GM19324 (cell line): ENCODE results near the gene DGLUCY.
"Not testable (repeated sequence)": the region's sequence is repeated elsewhere in the genome, so short reads cannot be mapped to it uniquely, and the experiment has no call there.

Experiments
- ATAC-seq: cut with Tn5 transposase; IDR thresholded peaks from one replicate; pipeline ENCODE4 v1.9.1; 2021; ENCODE audit warnings: mild to moderate bottlenecking, moderate library complexity; ENCODE audit not compliant: unreplicated experiment, low FRiP score

DGLUCY gene

DNA sequence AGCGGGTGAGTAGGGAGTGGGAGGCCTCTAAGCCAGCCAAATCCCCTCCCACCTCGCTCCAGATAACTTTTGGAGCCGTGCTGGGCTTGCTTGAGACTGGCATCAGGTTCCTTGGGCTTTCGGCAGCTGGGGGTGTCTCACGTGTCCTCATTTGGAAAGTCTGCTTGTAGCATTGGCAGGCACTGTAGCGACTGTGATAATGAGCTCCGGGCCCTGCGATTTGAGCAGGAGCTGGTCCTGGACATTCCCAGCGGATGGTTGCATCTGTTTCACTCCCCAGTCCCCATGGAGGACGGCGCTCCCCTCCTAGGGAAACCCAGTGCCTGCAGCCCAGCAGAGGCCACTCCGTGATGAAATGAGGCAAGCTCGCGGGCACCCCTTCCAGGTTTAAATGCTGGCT, 49.4 kb downstream of the DGLUCY start:
- ATAC-seq, result no peak

DNA sequence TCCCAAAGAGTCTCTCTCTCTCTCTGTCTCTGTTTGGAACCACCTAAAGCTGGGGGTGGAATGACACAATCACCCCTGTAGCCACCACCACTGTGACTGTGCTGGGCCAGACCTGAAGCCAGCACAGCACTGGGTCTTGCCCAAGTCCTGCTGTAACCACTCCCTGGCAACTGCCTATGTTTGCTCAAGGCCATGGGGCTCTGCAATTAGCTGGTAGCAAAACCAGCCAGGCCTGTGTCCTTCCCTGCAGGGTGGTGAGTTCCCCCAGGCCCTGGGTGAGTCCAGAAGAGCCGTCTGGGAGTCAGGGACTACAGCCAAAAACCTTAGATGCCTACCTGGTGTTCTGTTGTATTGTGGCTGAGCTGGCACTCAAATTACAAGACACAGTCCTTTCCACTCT, 50.8 kb downstream of the DGLUCY start:
- no peak for ATAC-seq

GRCh38 chr14:91167380-91167770, 53.5 kb downstream of the DGLUCY start:
- ATAC-seq, result no peak

GRCh38 chr14:91169951-91170350, 56.1 kb downstream of the DGLUCY start:
- ATAC-seq, result no peak

DNA sequence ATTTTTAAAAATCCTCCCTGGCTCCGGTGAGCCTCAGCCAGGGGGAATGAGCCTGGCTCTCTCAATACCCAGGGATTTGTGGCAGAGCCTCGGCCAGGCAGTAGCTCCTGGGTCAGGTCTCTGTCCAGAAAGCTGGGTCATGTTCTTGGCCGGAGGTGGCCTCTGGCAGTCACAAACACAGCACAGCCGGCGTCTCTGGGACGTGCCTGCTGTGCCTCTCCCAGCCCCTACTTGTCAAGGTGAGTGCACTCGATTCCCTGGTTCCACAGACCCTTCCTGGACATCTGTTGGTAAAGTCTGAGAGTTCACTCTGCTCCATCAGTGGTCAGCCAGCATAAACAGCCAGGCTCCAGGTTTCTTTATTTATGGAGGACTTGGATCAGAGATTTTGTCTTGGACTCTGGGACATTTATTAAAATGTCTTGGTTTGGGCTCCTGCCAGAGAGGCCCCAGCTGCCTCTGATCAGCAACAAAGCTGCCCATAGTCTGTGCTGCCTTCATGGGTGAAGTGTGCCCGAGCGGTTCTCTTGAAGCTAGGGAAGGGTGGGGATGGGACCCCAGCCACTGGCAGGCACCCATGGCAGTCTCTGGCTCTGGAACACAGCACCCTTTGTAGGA, 56.7 kb downstream of the DGLUCY start:
- no peak for ATAC-seq

- ATAC-seq, result no peak
Observed at GRCh38 chr14:91171291-91171690, 57.4 kb downstream of the DGLUCY start.

- no peak for ATAC-seq
Observed at GRCh38 chr14:91173221-91173670, 59.4 kb downstream of the DGLUCY start.

DNA sequence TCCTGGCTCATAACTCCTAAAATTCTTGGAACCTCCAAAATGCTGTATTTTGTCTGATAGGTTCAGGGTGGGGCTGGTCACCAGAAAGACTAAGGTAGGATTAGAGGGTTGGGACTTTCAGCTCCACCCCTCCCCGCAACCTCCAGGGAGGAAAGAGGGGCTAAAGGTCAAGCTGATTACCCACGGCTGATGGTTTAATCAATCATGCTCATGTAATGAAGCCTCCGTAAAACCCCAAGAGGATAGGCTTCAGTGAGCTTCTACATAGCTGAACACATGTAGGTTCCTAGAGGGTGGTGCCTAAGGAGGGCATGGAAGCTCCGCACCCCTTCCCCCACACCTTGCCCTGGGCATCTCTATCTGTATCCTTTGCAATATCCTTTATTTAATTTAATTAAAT, 60.0 kb downstream of the DGLUCY start:
- ATAC-seq, result no peak

- ATAC-seq, result no peak
Observed at GRCh38 chr14:91175291-91176201, 61.7 kb downstream of the DGLUCY start.

GRCh38 chr14:91177073-91178034, 63.5 kb downstream of the DGLUCY start:
- peak; percentile 56 for ATAC-seq

- ATAC-seq, result no peak
Observed at GRCh38 chr14:91180611-91181010, 66.7 kb downstream of the DGLUCY start.

DNA sequence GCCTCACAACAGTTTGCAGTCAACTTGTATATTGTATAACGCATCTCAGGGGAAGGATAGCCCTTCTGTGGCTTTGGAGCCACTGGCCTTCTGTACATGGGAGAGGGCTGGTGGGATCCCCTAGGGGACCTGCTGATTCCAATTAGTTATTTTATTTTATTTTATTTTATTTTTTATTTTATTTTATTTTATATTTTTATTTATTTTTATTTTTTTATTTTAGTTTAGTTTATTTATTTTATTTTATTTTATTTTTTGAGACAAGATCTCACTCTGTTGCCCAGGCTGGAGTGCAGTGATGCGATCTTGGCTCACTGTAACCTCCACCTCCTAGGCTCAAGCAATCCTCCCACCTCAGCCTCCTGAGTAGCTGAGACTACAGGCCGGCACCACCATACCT, 68.9 kb downstream of the DGLUCY start:
- ATAC-seq, result not testable (repeated sequence)

DNA sequence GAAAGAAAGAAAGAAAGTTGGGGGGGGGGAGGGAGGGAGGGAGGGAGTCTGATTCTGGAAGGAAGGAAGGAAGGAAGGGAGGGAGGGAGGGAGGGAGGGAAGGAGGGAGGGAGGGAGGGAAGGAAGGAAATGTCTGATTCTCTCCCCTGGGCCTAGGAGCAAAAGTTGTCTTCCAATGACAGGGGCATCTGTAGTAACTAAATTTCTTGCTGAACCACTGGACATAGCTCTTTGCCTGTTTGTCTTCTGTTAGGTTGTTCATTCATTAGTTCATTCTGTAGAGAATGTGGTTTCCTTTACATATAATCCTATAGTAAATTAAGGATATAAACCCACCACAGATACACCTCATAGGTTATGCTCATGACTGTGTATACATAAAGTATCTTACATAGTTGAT, 70.7 kb downstream of the DGLUCY start:
- no peak for ATAC-seq

- no peak for ATAC-seq
Observed at GRCh38 chr14:91185721-91186120, 71.8 kb downstream of the DGLUCY start.

- no peak for ATAC-seq
Observed at GRCh38 chr14:91186515-91187066, 72.7 kb downstream of the DGLUCY start.

DNA sequence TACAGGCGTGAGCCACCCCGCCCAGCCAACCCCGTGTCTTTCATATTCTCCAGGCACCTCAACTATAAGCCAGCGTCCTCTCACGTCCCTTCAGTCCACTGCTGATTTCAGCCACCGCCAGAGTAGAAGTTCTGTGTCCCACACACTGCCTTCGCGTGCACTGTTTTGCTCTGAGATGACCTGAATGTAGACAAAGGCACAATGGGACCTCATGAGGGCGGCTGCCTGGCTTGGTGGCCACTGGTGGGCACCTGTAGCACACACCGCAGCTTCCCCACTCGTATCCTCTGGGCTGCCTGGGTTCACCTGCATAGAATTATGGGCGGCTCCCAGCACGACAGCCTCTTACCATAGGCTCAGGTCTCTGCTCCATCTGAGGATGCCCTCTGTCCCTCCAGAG, 73.4 kb downstream of the DGLUCY start:
- no peak for ATAC-seq

DNA sequence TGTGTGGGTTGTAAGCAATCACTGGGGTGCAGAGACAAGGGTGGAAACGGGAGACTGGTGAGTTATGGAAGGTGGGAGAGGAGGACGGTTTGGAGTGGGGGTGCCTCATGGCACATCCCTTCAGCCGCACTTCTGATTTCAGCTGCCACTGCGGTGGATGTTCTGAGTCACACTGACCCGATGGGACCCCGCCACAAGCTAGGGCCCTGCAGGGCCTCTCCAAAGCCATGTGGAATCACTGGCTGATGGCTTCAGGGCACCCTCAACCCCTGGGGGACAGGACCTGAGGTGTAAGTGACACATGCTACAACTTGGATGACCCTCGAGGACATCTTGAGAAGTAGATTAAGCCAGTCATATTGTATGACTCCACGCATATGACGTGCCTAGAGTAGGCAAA, 77.0 kb downstream of the DGLUCY start:
- no peak for ATAC-seq

GRCh38 chr14:91193069-91193468, 79.2 kb downstream of the DGLUCY start:
- no peak for ATAC-seq

DNA sequence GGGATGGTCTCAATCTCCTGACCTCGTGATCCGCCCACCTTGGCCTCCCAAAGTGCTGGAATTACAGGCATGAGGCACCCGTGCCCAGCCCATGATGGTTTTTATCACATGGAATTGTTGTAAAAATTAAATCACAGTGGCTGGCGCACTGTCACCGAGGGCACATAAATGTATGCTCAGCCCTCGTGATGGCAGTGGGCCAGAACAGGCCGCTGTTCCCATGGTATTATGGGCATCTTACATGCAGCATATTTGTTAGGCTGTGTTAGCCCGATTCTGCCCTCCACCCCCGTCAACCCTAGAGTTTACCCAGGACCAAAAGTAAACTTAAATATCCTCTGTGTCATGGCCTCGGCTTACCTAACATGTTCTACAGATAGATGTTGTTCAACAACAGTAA, 82.0 kb downstream of the DGLUCY start:
- ATAC-seq, result no peak

GRCh38 chr14:91197631-91198030, 83.8 kb downstream of the DGLUCY start:
- ATAC-seq, result no peak
